ENCODE results near the gene MLST8. TPM values are rescaled to one million over a fixed set of nuclear protein-coding genes. Genes with fewer than 3 reads are reported as not detected.

Gene MLST8
- total RNA-seq, 1 experiment from 2014 or later: 58.7 TPM

DNA sequence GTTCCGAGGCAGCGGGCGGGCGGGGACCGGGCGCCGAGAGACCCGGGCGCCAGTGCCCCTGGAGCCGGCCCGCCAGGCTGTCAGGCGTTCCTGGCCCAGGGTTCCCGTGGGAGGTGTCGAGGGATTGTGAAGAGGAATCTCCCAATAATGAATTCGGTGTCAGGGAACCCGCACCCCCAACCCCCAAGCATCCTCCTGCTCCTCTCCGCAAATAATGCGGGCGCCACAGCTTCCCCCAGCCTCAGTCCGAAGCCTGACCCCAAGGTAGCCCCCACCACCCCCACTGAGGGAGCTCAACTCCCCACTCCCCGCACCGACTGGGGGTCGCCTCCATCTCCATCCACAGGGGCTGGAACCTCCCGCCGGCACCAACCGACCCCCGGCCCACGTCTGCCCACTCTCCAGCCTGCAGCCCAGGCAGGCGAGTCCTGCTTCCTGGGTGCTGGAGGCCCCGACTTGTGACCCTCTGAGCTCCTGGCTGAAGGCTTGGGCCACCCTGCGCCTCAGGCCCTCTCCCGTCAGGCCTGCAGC, 8.2 kb upstream of the MLST8 start:
- no peak overlapping the region for H3K4me2 ChIP-seq (ENCODE audit: low read length)
- CTCF ChIA-PET: interaction anchor here (3.5 kb wide), 1 partner anchor 55 kb away, joined by 24 read pairs; the partner anchor contains the start of gene ECI1
- no peak overlapping the region for H2AFZ ChIP-seq (ENCODE audit: low read depth, low read length, poor library complexity, severe bottlenecking)
- no peaks in the 10 kb centered on the region for H3K9me2 ChIP-seq (ENCODE audit: insufficient read depth)
- POLR2A ChIA-PET: interaction anchor here (2.1 kb wide), 1 partner anchor 42 kb away, joined by 6 read pairs; the partner anchor contains the start of gene TRAF7
- no peaks in the 10 kb centered on the region for H3K36me3 ChIP-seq (ENCODE audit: control insufficient read depth in 1 of 2, insufficient read depth in 2 of 2, low read length in 2 of 2)
- RAD21 ChIA-PET (ENCODE audit: low non-redundant PET in 1 of 2, low total read pairs in 2 of 2, uncharacterized antibody in 2 of 2, unreplicated experiment in 2 of 2): no interaction called here
- no peaks in the 10 kb centered on the region for H3K9me3 ChIP-seq (ENCODE audit: control insufficient read depth in 1 of 2, insufficient read depth in 1 of 2, low read depth in 1 of 2, low read length in 2 of 2)
- DNase-seq (ENCODE audit: low read depth, low spot score) (no peak), ATAC-seq (no peak)
- intact Hi-C loops (cut with micrococcal nuclease): loop anchor here (10.0 kb wide), 1 partner anchor 308 kb away; no protein-coding TSS in a partner anchor
- TF ChIP-seq, protein P1, sequence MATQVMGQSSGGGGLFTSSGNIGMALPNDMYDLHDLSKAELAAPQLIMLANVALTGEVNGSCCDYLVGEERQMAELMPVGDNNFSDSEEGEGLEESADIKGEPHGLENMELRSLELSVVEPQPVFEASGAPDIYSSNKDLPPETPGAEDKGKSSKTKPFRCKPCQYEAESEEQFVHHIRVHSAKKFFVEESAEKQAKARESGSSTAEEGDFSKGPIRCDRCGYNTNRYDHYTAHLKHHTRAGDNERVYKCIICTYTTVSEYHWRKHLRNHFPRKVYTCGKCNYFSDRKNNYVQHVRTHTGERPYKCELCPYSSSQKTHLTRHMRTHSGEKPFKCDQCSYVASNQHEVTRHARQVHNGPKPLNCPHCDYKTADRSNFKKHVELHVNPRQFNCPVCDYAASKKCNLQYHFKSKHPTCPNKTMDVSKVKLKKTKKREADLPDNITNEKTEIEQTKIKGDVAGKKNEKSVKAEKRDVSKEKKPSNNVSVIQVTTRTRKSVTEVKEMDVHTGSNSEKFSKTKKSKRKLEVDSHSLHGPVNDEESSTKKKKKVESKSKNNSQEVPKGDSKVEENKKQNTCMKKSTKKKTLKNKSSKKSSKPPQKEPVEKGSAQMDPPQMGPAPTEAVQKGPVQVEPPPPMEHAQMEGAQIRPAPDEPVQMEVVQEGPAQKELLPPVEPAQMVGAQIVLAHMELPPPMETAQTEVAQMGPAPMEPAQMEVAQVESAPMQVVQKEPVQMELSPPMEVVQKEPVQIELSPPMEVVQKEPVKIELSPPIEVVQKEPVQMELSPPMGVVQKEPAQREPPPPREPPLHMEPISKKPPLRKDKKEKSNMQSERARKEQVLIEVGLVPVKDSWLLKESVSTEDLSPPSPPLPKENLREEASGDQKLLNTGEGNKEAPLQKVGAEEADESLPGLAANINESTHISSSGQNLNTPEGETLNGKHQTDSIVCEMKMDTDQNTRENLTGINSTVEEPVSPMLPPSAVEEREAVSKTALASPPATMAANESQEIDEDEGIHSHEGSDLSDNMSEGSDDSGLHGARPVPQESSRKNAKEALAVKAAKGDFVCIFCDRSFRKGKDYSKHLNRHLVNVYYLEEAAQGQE (IDR thresholded peaks at IDR 0.05; ENCODE audit: low read depth): no peak
- TF ChIP-seq ELF1 (IDR thresholded peaks at IDR 0.05; ENCODE audit: borderline replicate concordance, low read depth) (no peak), ZNF274 (IDR thresholded peaks at IDR 0.05; ENCODE audit: low read depth, low read length) (no peak), EGR1 (IDR thresholded peaks at IDR 0.05; ENCODE audit: low read depth) (no peak), SP1 (IDR thresholded peaks at IDR 0.05; ENCODE audit: low read depth) (no peak), YY1 (IDR thresholded peaks at IDR 0.05; ENCODE audit: extremely low read depth, insufficient replicate concordance, low read depth, low read length) (no peak), POLR2AphosphoS5 (IDR thresholded peaks at IDR 0.05; ENCODE audit: low read depth, low read length) (no peak), TCF7L2 (IDR thresholded peaks at IDR 0.05; ENCODE audit: borderline replicate concordance, extremely low read depth, insufficient read depth, insufficient read length) (no peak), ZFX (IDR thresholded peaks at IDR 0.05) (no peak), EZH2phosphoT487 (IDR thresholded peaks at IDR 0.05; ENCODE audit: borderline replicate concordance) (no peak), JUND (IDR thresholded peaks at IDR 0.05) (no peak), SRF (IDR thresholded peaks at IDR 0.05; ENCODE audit: low read depth) (no peak), EZH2 (IDR thresholded peaks at IDR 0.05) (no peak), FOSL1 (IDR thresholded peaks at IDR 0.05; ENCODE audit: low read depth) (no peak), SIN3A (IDR thresholded peaks at IDR 0.05; ENCODE audit: low read depth) (no peak), RAD21 (IDR thresholded peaks at IDR 0.05; ENCODE audit: low read depth) (no peak), CEBPB (IDR thresholded peaks at IDR 0.05; ENCODE audit: low read depth) (no peak)
- TF ChIP-seq, protein P2, sequence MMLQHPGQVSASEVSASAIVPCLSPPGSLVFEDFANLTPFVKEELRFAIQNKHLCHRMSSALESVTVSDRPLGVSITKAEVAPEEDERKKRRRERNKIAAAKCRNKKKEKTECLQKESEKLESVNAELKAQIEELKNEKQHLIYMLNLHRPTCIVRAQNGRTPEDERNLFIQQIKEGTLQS (IDR thresholded peaks at IDR 0.05): no peak
- TF ChIP-seq, protein P3, sequence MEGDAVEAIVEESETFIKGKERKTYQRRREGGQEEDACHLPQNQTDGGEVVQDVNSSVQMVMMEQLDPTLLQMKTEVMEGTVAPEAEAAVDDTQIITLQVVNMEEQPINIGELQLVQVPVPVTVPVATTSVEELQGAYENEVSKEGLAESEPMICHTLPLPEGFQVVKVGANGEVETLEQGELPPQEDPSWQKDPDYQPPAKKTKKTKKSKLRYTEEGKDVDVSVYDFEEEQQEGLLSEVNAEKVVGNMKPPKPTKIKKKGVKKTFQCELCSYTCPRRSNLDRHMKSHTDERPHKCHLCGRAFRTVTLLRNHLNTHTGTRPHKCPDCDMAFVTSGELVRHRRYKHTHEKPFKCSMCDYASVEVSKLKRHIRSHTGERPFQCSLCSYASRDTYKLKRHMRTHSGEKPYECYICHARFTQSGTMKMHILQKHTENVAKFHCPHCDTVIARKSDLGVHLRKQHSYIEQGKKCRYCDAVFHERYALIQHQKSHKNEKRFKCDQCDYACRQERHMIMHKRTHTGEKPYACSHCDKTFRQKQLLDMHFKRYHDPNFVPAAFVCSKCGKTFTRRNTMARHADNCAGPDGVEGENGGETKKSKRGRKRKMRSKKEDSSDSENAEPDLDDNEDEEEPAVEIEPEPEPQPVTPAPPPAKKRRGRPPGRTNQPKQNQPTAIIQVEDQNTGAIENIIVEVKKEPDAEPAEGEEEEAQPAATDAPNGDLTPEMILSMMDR (IDR thresholded peaks at IDR 0.05 in 2 of 3, conservative IDR thresholded peaks at IDR 0.05 in 1 of 3; ENCODE audit: borderline replicate concordance in 1 of 3, insufficient read depth in 1 of 3, low read depth in 2 of 3, low read length in 2 of 3): no peak
- TF ChIP-seq, protein P4, sequence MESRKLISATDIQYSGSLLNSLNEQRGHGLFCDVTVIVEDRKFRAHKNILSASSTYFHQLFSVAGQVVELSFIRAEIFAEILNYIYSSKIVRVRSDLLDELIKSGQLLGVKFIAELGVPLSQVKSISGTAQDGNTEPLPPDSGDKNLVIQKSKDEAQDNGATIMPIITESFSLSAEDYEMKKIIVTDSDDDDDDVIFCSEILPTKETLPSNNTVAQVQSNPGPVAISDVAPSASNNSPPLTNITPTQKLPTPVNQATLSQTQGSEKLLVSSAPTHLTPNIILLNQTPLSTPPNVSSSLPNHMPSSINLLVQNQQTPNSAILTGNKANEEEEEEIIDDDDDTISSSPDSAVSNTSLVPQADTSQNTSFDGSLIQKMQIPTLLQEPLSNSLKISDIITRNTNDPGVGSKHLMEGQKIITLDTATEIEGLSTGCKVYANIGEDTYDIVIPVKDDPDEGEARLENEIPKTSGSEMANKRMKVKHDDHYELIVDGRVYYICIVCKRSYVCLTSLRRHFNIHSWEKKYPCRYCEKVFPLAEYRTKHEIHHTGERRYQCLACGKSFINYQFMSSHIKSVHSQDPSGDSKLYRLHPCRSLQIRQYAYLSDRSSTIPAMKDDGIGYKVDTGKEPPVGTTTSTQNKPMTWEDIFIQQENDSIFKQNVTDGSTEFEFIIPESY (IDR thresholded peaks at IDR 0.05; ENCODE audit: extremely low read depth, insufficient replicate concordance, low read length): no peak
- no peak overlapping the region for H3K9ac ChIP-seq (ENCODE audit: low read length)
- peaks cover 5 to 19% of the 10 kb centered on the region in 2 experiments for H3K4me1 ChIP-seq (ENCODE audit: control insufficient read depth in 1 of 2, insufficient read depth in 2 of 2, low read length in 2 of 2)
- H4K20me1 ChIP-seq (ENCODE audit: insufficient read depth): no peaks in the 10 kb centered on the region
- H3K79me2 ChIP-seq (ENCODE audit: insufficient read depth, low read length): no peaks in the 10 kb centered on the region
- H3K27me3 ChIP-seq (ENCODE audit: insufficient read depth, low read length): no peaks in the 10 kb centered on the region
- no peak overlapping the region for H3K27ac ChIP-seq (ENCODE audit: low read depth, low read length)
- no peak overlapping the region for H3K4me3 ChIP-seq (replicated peaks in 1 of 2; ENCODE audit: low read depth in 1 of 2, low read length in 2 of 2)
- BruUV-seq (replicated peaks): no TSS peak
